ENCODE measurements around the gene CHAC2.
"Not testable (repeated sequence)": the region's sequence is repeated elsewhere in the genome, so short reads cannot be mapped to it uniquely, and the experiment has no call there.

DNA sequence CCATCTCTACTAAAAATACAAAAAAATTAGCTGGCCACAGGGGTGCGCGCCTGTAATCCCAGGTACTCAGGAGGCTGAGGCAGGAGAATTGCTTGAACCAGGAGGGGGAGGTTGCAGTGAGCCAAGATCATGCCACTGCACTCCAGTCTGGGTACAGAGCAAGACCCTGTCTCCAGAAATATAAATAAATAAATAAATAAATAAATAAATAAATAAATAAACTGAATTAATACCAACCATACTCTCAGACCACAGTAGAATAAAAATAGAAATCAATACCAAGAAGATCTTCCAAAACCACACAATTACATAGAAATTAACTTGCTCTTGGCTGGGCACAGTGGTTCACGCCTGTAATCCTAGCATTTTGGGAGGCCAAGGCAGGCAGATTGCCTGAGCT, 46.7 kb upstream of the CHAC2 start:
- not testable (repeated sequence) for TF ChIP-seq KDM1A (CRISPR knock-in tag; IDR thresholded peaks at IDR 0.05); RARG (CRISPR knock-in tag; IDR thresholded peaks at IDR 0.05; ENCODE audit: low read depth); BHLHE40 (IDR thresholded peaks at IDR 0.05; ENCODE audit: low read length); POLR2AphosphoS5 (IDR thresholded peaks at IDR 0.05; ENCODE audit: low read depth, low read length); ZNF510 (CRISPR knock-in tag; IDR thresholded peaks at IDR 0.05; ENCODE audit: low read depth); HMGXB4 (CRISPR knock-in tag; IDR thresholded peaks at IDR 0.05; ENCODE audit: borderline replicate concordance in 1 of 2, low read depth in 1 of 2); TAF1 (CRISPR knock-in tag; IDR thresholded peaks at IDR 0.05); EEA1 (CRISPR knock-in tag; IDR thresholded peaks at IDR 0.05; ENCODE audit: borderline replicate concordance); IRF2 (CRISPR knock-in tag; IDR thresholded peaks at IDR 0.05)
- TF ChIP-seq, protein P1, sequence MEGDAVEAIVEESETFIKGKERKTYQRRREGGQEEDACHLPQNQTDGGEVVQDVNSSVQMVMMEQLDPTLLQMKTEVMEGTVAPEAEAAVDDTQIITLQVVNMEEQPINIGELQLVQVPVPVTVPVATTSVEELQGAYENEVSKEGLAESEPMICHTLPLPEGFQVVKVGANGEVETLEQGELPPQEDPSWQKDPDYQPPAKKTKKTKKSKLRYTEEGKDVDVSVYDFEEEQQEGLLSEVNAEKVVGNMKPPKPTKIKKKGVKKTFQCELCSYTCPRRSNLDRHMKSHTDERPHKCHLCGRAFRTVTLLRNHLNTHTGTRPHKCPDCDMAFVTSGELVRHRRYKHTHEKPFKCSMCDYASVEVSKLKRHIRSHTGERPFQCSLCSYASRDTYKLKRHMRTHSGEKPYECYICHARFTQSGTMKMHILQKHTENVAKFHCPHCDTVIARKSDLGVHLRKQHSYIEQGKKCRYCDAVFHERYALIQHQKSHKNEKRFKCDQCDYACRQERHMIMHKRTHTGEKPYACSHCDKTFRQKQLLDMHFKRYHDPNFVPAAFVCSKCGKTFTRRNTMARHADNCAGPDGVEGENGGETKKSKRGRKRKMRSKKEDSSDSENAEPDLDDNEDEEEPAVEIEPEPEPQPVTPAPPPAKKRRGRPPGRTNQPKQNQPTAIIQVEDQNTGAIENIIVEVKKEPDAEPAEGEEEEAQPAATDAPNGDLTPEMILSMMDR (CRISPR knock-in tag; IDR thresholded peaks at IDR 0.05) = not testable (repeated sequence)
